GM12873 (cell line): Measurements from ENCODE around the gene FOXC2.

Experiments
- TF ChIP-seq, protein P1 (sequence below): IDR thresholded peaks from 2 replicates; pipeline ENCODE4 v1.5.1; 2012; ENCODE audit warnings: low read depth, mild to moderate bottlenecking, moderate library complexity, low read length, control low read depth; ENCODE audit not compliant: insufficient read depth; ENCODE audit errors: missing control alignments

FOXC2 gene

DNA sequence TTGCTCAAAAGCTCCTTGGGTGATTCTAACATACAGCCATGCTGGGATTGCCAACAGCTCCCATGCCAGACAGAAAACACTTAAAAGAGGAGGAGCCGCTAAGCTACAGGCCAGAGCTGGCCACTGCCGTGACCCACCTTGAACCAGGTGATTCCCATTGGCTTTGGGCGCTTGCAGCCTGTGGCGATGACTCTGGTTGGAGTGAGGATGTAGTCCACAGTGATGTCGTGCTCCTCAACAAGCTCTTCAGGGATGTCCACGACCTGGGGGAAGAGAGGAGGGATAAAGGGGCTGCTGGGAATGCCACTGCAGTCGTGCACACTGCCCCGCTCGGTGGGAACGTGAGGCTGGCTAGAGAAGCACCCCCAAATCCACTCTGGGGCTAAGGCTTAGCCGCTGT lies 25.1 kb upstream of the FOXC2 start:
- TF ChIP-seq, protein P1, sequence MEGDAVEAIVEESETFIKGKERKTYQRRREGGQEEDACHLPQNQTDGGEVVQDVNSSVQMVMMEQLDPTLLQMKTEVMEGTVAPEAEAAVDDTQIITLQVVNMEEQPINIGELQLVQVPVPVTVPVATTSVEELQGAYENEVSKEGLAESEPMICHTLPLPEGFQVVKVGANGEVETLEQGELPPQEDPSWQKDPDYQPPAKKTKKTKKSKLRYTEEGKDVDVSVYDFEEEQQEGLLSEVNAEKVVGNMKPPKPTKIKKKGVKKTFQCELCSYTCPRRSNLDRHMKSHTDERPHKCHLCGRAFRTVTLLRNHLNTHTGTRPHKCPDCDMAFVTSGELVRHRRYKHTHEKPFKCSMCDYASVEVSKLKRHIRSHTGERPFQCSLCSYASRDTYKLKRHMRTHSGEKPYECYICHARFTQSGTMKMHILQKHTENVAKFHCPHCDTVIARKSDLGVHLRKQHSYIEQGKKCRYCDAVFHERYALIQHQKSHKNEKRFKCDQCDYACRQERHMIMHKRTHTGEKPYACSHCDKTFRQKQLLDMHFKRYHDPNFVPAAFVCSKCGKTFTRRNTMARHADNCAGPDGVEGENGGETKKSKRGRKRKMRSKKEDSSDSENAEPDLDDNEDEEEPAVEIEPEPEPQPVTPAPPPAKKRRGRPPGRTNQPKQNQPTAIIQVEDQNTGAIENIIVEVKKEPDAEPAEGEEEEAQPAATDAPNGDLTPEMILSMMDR: no peak

DNA sequence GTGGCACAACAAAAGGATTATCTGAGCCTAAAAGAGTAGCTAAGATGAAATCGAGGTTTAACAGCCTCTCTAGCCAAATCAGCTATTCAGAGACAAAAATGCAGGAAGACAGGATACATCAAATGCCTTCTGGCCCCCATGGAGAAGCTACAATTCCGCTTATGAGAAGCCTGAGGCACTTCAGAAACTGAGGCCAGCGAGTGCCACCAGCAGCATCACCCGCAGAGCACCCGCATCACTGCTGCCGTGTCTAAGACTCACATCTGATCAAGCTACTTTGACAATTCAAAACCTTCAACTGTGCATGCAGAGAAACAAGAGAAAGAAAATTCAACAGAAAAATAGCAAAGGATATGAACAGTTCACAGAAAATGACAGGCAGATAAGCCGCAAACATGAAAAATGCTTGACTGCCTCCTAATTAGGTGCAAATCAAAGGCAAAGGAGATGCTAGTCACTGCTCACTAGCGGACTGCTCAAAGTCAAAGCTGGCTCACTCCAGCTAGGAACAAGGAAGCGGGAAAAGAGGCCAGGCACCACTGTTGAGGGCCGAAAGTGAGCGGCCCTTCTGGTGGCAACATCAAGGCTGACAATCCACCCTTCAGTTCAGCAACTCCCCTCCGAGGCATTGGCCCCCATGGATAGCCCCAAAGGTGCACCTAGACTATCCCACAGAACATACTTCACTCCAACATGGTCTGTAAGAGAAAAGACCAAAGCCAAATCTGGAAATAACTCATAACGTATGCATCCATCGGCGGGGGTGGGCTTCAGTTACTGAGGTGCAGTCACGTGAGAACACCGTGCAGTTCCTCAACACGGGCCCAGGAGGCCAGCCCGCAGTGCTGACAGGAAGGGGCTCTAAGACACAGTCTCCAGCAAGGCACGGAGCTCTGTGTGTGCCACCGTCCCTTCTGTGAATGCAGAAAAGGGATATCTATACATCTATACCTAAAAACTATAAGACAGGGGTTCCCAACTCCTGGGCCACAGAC lies 23.6 kb upstream of the FOXC2 start:
- TF ChIP-seq, protein P1: no peak

DNA sequence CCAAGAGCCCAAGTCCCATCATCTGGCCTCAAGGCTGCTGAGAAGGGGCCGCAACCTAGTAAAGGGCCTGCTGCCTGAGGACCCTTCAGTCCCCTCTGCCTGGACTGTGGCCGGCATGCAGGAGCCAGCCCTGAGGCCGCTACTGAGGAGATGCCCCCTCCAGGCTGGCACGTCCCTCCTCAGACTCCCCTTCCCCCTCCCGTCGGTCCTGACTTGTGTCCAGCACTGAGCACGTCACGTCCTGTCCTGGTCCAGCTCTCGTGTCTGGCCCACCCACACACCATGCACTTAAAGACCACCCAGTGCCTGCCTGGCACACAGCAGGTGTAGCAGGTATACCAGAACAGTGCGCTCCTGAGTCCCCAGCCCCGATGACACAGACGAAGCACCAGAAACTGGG lies 21.1 kb upstream of the FOXC2 start:
- TF ChIP-seq, protein P1: no peak

DNA sequence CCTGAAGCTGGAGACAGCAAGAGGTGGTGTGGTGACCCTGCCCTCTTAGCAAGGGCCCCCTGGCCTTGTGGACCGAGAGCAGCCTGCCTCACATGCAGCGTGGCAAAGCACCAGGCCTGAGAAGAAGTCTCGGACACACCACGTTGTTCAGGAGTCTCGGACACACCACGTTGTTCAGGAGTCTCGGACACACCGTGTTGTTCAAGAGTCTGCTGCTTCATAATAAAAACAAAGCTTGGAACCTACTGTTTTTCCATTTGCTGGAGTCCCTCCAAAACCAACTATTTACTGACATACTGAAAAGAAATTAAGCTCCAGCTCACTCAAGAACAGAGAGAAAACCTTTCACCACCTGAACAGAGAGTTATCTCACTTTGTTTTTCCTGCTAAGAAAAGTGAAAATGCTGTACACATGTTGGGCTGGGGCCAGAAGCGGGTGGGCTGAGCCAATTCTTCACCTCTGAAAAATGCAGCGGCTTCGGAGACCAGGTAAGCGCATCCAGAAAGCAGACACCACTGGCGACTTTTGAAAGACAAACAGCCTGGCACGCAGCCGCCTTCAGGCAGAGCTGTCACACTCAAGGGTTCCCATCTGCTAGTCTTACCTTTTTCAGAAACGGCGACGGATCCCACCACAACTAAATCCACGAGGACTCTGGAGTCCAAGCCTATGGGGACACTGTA lies 20.5 kb upstream of the FOXC2 start:
- TF ChIP-seq, protein P1: no peak

DNA sequence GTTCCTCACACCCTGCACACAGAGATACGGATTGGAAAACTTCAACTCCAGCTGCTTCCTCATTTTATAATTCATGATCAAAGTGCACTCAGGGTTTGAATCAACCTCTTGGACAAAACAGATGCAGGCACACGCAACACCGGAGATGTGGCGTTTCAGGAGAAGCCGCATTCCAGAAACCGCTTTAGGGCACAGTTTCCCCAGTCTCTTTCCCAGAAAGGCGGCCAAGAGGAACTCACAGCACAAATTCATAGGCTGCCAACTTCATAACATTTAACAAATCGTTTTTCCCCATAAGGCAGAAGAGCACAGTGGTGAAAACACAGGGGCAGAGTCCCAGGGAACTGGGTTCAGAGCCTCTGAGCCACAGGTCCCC lies 20.0 kb upstream of the FOXC2 start:
- TF ChIP-seq, protein P1: no peak

DNA sequence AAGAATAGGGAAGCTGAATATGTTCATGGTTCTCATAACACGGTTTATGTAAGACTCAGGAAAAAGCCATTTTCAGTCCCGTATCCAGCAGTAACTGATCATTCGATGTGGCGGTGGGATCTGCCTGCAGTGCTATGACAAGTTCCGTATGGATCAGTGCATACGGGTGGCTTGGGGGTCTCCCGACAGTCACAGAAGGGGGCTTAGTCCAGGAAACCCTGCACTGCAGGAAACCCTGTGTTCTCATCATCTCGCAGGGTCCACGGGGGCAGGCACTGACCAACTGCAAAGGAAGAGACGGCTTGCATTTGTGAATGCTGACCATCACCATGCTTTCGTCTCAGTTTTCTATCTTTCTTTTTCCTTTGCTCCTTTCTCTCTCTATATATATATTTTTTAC lies 19.3 kb upstream of the FOXC2 start:
- TF ChIP-seq, protein P1: no peak
